MM.1S (cell line): ENCODE results near the gene ZBTB18.

Experiments used
- DNase-seq: peaks from one replicate; pipeline ENCODE4 v3.0.0-alpha.2; 2015
- H2AFZ ChIP-seq: fragments of 300-600 bp; sonication (generic); 2 replicates; pipeline ENCODE4 v1.6.0; 2016; ENCODE audit warnings: antibody characterized with exemption, low read length
- H3F3A ChIP-seq: fragments of 300-600 bp; sonication (generic); 2 replicates; pipeline ENCODE4 v1.6.1; 2016; ENCODE audit warnings: mild to moderate bottlenecking, antibody characterized with exemption, low read length, moderate library complexity, mixed read lengths; ENCODE audit not compliant: insufficient read depth
- H3K27ac ChIP-seq: fragments of 300-600 bp; sonication (generic); 2 replicates; pipeline ENCODE4 v1.5.1; 2016; ENCODE audit warnings: mild to moderate bottlenecking, low read length
- H3K27me3 ChIP-seq: fragments of 300-600 bp; sonication (generic); replicated peaks from 2 replicates; pipeline ENCODE4 v1.6.0; 2016; ENCODE audit warnings: low read length; ENCODE audit not compliant: insufficient read depth
- H3K36me3 ChIP-seq: fragments of 300-600 bp; sonication (generic); replicated peaks from 2 replicates; pipeline ENCODE4 v1.6.1; 2016; ENCODE audit warnings: mild to moderate bottlenecking, low read length, mixed read lengths; ENCODE audit not compliant: insufficient read depth
- H3K4me1 ChIP-seq: fragments of 300-600 bp; sonication (generic); 2 replicates; pipeline ENCODE4 v1.6.1; 2016; ENCODE audit warnings: low read length, mixed read lengths
- H3K4me2 ChIP-seq: fragments of 300-600 bp; sonication (generic); 2 replicates; pipeline ENCODE4 v1.6.0; 2016; ENCODE audit warnings: low read depth, low read length
- H3K4me3 ChIP-seq: fragments of 300-600 bp; sonication (generic); 2 replicates; pipeline ENCODE4 v1.5.1; 2016; ENCODE audit warnings: low read length, mixed read lengths
- H3K79me2 ChIP-seq: fragments of 300-600 bp; sonication (generic); 2 replicates; pipeline ENCODE4 v1.6.1; 2016; ENCODE audit warnings: mixed run types, low read length, mixed read lengths
- H3K9ac ChIP-seq: fragments of 300-600 bp; sonication (generic); 2 replicates; pipeline ENCODE4 v1.6.1; 2016; ENCODE audit warnings: low read length, mixed read lengths
- H3K9me2 ChIP-seq: fragments of 300-600 bp; sonication (generic); replicated peaks from 2 replicates; pipeline ENCODE4 v1.6.1; 2016; ENCODE audit warnings: mild to moderate bottlenecking, low read length, mixed read lengths; ENCODE audit not compliant: insufficient read depth
- H3K9me3 ChIP-seq: fragments of 300-600 bp; sonication (generic); replicated peaks from 2 replicates; pipeline ENCODE4 v1.6.1; 2016; ENCODE audit warnings: mild to moderate bottlenecking, low read length, mixed read lengths; ENCODE audit not compliant: insufficient read depth
- H4K20me1 ChIP-seq: fragments of 300-600 bp; sonication (generic); 2 replicates; pipeline ENCODE4 v1.6.1; 2016; ENCODE audit warnings: mild to moderate bottlenecking, low read length, moderate library complexity, mixed read lengths; ENCODE audit not compliant: insufficient read depth
- CTCF ChIP-seq: fragments of 300-600 bp; sonication (generic); IDR thresholded peaks from 2 replicates; pipeline ENCODE4 v1.5.1; 2016; ENCODE audit warnings: antibody characterized with exemption, low read length, mixed read lengths
- EZH2 ChIP-seq: fragments of 300-600 bp; sonication (generic); optimal IDR thresholded peaks from 2 replicates; pipeline ENCODE3; 2017; ENCODE audit warnings: low read depth, mild to moderate bottlenecking, antibody characterized with exemption, low read length, mixed read lengths
- EZH2phosphoT487 ChIP-seq: fragments of 300-600 bp; sonication (generic); IDR thresholded peaks from 2 replicates; pipeline ENCODE4 v1.6.1; 2018; ENCODE audit warnings: antibody characterized with exemption, low read length

The ZBTB18 gene

DNA sequence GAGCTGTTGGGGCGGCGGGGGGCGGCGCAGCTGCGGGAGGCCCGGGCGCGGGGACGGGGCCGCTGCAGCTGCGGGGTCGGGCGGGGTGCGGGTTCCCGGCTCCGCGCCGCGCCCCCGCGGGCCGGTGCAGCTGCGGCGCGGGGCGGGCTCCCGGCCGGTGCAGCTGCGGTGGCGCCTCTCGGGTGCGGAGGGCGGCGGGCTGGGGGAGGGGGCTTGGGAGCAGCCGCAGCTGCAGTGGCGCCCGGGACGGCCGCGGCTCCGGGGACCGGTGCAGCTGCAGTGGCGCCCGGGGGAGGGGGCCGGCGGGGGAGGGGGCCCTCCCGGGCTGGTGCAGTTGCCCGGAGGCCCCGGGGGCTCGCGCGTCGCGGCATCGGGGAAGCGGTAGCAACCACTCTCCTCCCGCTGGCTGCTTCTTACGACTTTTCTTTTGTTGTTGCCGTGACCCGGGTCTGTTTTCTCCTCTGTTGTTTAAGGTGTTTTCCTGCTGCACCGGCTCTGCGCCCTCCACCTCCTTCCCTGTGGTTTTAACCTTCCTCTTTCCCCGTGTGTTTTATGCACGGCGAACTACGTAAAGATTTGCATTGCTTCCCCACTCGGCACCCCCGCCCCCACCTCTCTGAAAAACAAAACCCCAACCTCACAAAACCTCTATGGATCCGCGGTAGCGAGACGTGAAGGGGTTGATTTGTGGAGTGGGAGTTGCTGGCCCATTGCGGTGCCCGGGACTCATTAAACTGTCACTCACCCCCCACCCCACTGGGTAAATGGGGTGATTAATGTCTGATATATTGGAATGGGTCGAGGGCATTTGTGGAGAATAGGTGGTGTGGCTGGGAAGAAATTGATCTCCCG lies 1.7 kb upstream of the ZBTB18 start:
- H3K36me3 ChIP-seq: no peaks in the 10 kb centered on the region
- peaks cover 19% of the 10 kb centered on the region for H3K4me1 ChIP-seq
- peaks cover 9% of the 10 kb centered on the region; the same call in 1 of the 2 replicates for H4K20me1 ChIP-seq
- H2AFZ ChIP-seq: peak overlapping the region; percentile 71
- peak overlapping the region; percentile 78 for H3K4me2 ChIP-seq
- H3F3A ChIP-seq: peaks cover 28% of the 10 kb centered on the region
- H3K4me3 ChIP-seq: peak overlapping the region; percentile 75
- no peak for TF ChIP-seq CTCF
- TF ChIP-seq EZH2: no peak
- TF ChIP-seq EZH2phosphoT487: no peak
- no peak overlapping the region for H3K27ac ChIP-seq
- DNase-seq: peak; percentile 37
- peak overlapping the region; percentile 46 for H3K9ac ChIP-seq
- H3K9me3 ChIP-seq: no peaks in the 10 kb centered on the region
- H3K9me2 ChIP-seq: no peaks in the 10 kb centered on the region
- H3K79me2 ChIP-seq: 0 out of 2 replicates have a peak, but pooled peaks cover 3% of the 10 kb centered on the region
- 0 out of 2 replicates have a peak, but pooled peaks cover 15% of the 10 kb centered on the region for H3K27me3 ChIP-seq

DNA sequence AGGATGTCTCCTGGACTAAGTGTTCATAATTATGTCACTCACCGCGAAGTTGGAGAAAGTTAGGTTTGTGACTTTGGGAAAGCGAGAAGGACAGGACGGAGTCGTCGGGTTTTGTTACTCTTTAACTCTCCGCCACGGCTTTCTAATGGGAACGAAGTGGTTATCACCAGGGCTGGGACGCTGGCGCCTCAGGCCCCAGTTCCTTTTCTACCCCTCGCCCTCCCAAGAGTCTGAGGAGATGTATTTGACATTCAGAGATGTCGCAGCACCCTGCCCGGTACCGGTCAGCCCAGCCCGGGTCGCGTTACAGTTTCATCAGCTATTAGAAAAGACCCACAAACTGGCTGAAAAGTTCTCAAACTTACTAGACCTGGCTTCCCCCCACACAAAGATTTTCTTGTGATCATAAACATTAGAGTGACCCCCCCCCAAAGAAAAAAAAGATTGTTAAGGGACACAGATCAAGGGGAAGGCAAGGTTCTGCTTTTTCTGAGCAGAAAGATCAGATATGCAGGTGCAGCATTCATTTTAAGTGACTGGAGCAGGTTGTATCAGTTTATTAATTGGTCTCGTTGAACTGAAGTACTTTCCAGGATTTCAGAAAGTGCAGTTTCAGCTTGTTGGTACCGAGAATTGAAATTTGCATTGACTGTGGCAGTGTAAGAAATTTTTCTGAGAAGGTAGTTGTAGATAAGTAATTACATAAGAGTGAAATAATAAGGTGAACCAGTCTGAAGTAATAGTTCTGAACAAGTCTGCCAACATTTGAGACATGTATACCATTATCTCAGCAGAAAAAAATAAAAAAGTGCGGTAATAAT lies 859 bp upstream of the ZBTB18 start:
- Histone ChIP-seq H3K27ac (no peak overlapping the region), H3K4me3 (peak overlapping the region; percentile 75), H3K36me3 (no peaks in the 10 kb centered on the region), H3F3A (peaks cover 28% of the 10 kb centered on the region), H4K20me1 (peaks cover 9% of the 10 kb centered on the region; the same call in 1 of the 2 replicates), H3K9ac (peak overlapping the region; percentile 46; the same call in 1 of the 2 replicates), H3K9me3 (no peaks in the 10 kb centered on the region), H3K27me3 (0 out of 2 replicates have a peak, but pooled peaks cover 15% of the 10 kb centered on the region), H3K79me2 (0 out of 2 replicates have a peak, but pooled peaks cover 3% of the 10 kb centered on the region), H3K9me2 (no peaks in the 10 kb centered on the region), H3K4me2 (peak overlapping the region; percentile 78), H2AFZ (peak overlapping the region; percentile 71; the same call in 1 of the 2 replicates), H3K4me1 (peaks cover 19% of the 10 kb centered on the region)
- TF ChIP-seq EZH2phosphoT487: no peak
- TF ChIP-seq CTCF: no peak
- no peak for TF ChIP-seq EZH2
- DNase-seq: peak; percentile 40

GRCh38 chr1:244052016-244052727 lies 1.1 kb downstream of the ZBTB18 start:
- H3K4me1 ChIP-seq: peaks cover 13% of the 10 kb centered on the region
- no peak overlapping the region for H3K4me3 ChIP-seq
- H4K20me1 ChIP-seq: peaks cover 9% of the 10 kb centered on the region; the same call in 1 of the 2 replicates
- no peaks in the 10 kb centered on the region for H3K9me3 ChIP-seq
- no peaks in the 10 kb centered on the region for H3K36me3 ChIP-seq
- no peak for DNase-seq
- 0 out of 2 replicates have a peak, but pooled peaks cover 3% of the 10 kb centered on the region for H3K79me2 ChIP-seq
- no peak overlapping the region for H3K4me2 ChIP-seq
- no peak overlapping the region for H3K9ac ChIP-seq
- no peak overlapping the region for H2AFZ ChIP-seq
- H3K27me3 ChIP-seq: no peaks in the 10 kb centered on the region
- no peak overlapping the region for H3K27ac ChIP-seq
- TF ChIP-seq EZH2: no peak
- TF ChIP-seq EZH2phosphoT487: no peak
- TF ChIP-seq CTCF: no peak
- no peaks in the 10 kb centered on the region for H3K9me2 ChIP-seq
- peaks cover 26% of the 10 kb centered on the region for H3F3A ChIP-seq
